B cell (primary cell): ENCODE data around the gene IFI16. TPM values are rescaled to one million over a fixed set of nuclear protein-coding genes. Genes with fewer than 3 reads are reported as not detected.
"Not testable (repeated sequence)": the region's sequence is repeated elsewhere in the genome, so short reads cannot be mapped to it uniquely, and the experiment has no call there.

Experiments used
- ATAC-seq: fragments of 200-7000 bp; cut with Tn5 transposase; one replicate; pipeline ENCODE4 v1.10.0; 2021; ENCODE audit warnings: low read depth, mild to moderate bottlenecking, moderate number of reproducible peaks, moderate library complexity
- CTCF ChIA-PET: fragments of 350-600 bp; sonication (Branson Sonifier 250); formaldehyde crosslinking; loops from one replicate; lab custom pipeline; 2021; ENCODE audit warnings: antibody characterized with exemption, inconsistent platforms; lab: Charles Lee
- POLR2A ChIA-PET: fragments of 350-600 bp; sonication (Branson Sonifier 250); formaldehyde crosslinking; loops from one replicate; lab custom pipeline; 2021; ENCODE audit warnings: antibody characterized with exemption; lab: Charles Lee
- DNase-seq: peaks from one replicate; pipeline ENCODE4 v3.0.0; 2013
- H2AFZ ChIP-seq: 2 replicates; pipeline ENCODE4 v1.6.1; 2012; ENCODE audit warnings: mild to moderate bottlenecking, low read depth, low read length; ENCODE audit not compliant: insufficient read depth, poor library complexity, severe bottlenecking
- H3K27ac ChIP-seq, 2 donors: 1 replicate in 1 of 2; 2 replicates in 1 of 2; pipeline ENCODE4 v1.5.1; 2012 to 2013; ENCODE audit warnings: low read length in 2 of 2, mild to moderate bottlenecking in 2 of 2, moderate library complexity in 1 of 2
- H3K27me3 ChIP-seq, 4 experiments: fragments of 200-600 bp in 1 of 4; sonication (generic) in 1 of 4; replicated peaks in 1 of 4; 1 replicate in 2 of 4; 2 replicates in 2 of 4; pipeline versions ENCODE4 v1.6.1 to v1.7.0; 2013 to 2016; ENCODE audit warnings: low read length in 3 of 4, mild to moderate bottlenecking in 2 of 4, mixed read lengths in 1 of 4, moderate library complexity in 1 of 4; ENCODE audit not compliant: insufficient read depth in 4 of 4, control insufficient read depth in 3 of 4; ENCODE audit errors: control extremely low read depth in 1 of 4
- H3K36me3 ChIP-seq, 2 experiments: replicated peaks in 1 of 2; 1 replicate in 1 of 2; 2 replicates in 1 of 2; pipeline versions ENCODE4 v1.6.1 to v1.7.1; 2013; ENCODE audit warnings: low read length in 1 of 2; ENCODE audit not compliant: insufficient read depth in 2 of 2, control insufficient read depth in 1 of 2; ENCODE audit errors: control extremely low read depth in 1 of 2, extremely low read depth in 1 of 2
- H3K4me1 ChIP-seq, 2 donors: fragments of 200-600 bp in 1 of 2; sonication (generic) in 1 of 2; 1 replicate in 1 of 2; 2 replicates in 1 of 2; pipeline versions ENCODE4 v1.5.1 to v1.6.1; 2013 to 2017; ENCODE audit warnings: low read length in 2 of 2; ENCODE audit not compliant: control insufficient read depth in 2 of 2, insufficient read depth in 2 of 2
- H3K4me2 ChIP-seq: replicated peaks from 2 replicates; pipeline ENCODE3; 2012; ENCODE audit warnings: mild to moderate bottlenecking, low read depth, low read length; ENCODE audit not compliant: poor library complexity, severe bottlenecking
- H3K4me3 ChIP-seq, 5 experiments: fragments of 200-600 bp in 1 of 5; sonication (generic) in 1 of 5; 1 replicate in 3 of 5; 2 replicates in 2 of 5; pipeline versions ENCODE4 v1.5.1 to v1.7.0; 2011 to 2016; ENCODE audit warnings: low read length in 4 of 5, mild to moderate bottlenecking in 4 of 5, low read depth in 2 of 5, control low read depth in 1 of 5, moderate library complexity in 1 of 5; ENCODE audit not compliant: insufficient read depth in 1 of 5; ENCODE audit errors: control extremely low read depth in 1 of 5, extremely low read depth in 1 of 5
- H3K79me2 ChIP-seq: fragments of 200-600 bp; sonication (generic); one replicate; pipeline ENCODE4 v1.6.0; 2016; ENCODE audit warnings: low read length; ENCODE audit not compliant: control insufficient read depth, insufficient read depth
- H3K9ac ChIP-seq: fragments of 200-600 bp; sonication (generic); 2 replicates; pipeline ENCODE4 v1.6.1; 2017; ENCODE audit warnings: mild to moderate bottlenecking, low read length, moderate library complexity
- H3K9me3 ChIP-seq, 3 donors: one replicate each; pipeline versions ENCODE4 v1.6.1 to v1.7.1; 2013; ENCODE audit warnings: low read length in 2 of 3; ENCODE audit not compliant: control insufficient read depth in 2 of 3, insufficient read depth in 1 of 3; ENCODE audit errors: control extremely low read depth in 1 of 3
- H4K20me1 ChIP-seq: 2 replicates; pipeline ENCODE4 v1.6.0; 2012; ENCODE audit warnings: mild to moderate bottlenecking, low read length; ENCODE audit not compliant: insufficient read depth, control insufficient read depth, poor library complexity, severe bottlenecking
- H3K27ac Mint-ChIP-seq: one replicate; pipeline ENCODE4 v1.8.0; 2021; ENCODE audit warnings: mixed read lengths
- H3K27me3 Mint-ChIP-seq: one replicate; pipeline ENCODE4 v1.8.0; 2021; ENCODE audit warnings: mixed read lengths
- H3K4me1 Mint-ChIP-seq: one replicate; pipeline ENCODE4 v1.8.0; 2021; ENCODE audit warnings: mixed read lengths
- H3K4me3 Mint-ChIP-seq: one replicate; pipeline ENCODE4 v1.8.0; 2021; ENCODE audit warnings: mixed read lengths
- H3K9me3 Mint-ChIP-seq: one replicate; pipeline ENCODE4 v1.8.0; 2022; ENCODE audit warnings: mixed read lengths; ENCODE audit not compliant: insufficient read depth
- EZH2 ChIP-seq: IDR thresholded peaks from 2 replicates; pipeline ENCODE4 v1.6.1; 2012; ENCODE audit warnings: borderline replicate concordance, low read depth, mild to moderate bottlenecking, moderate library complexity, low read length; ENCODE audit not compliant: insufficient read depth, poor library complexity, severe bottlenecking
- WGBS: methylation state at CpG from one replicate; pipeline ENCODE4 v1.1.5; 2013; ENCODE audit warnings: missing lambda C conversion rate; ENCODE audit not compliant: insufficient coverage; 5-methylcytosine and 5-hydroxymethylcytosine counted together
- intact Hi-C: fragments of 100-400 bp; cut with micrococcal nuclease; formaldehyde crosslinking; loops from one replicate; pipeline ENCODE4 v1.10.0; 2022
- polyA plus RNA-seq: library from polyadenylated mRNA; depleted of rRNA; stranded (reverse); fragments of >200 nt; gene quantifications from 2 replicates; pipeline ENCODE4 v1.2.3, GENCODE V29; 2012
- total RNA-seq, 2 donors: library from RNA; stranded (reverse); fragments of 120-200 nt in 1 of 2; gene quantifications; 1 replicate in 1 of 2; 2 replicates in 1 of 2; pipeline versions ENCODE4 v1.2.3 to v1.2.4, GENCODE V29; 2013 to 2022
- TF ChIP-seq, protein P1 (sequence below): fragments of 200-600 bp; IDR thresholded peaks from one replicate; pipeline ENCODE4 v1.8.0; 2022; ENCODE audit warnings: antibody characterized with exemption, mild to moderate bottlenecking

Gene IFI16
- total and polyA plus RNA-seq, 2 donors (not counting 1 experiment from before 2014, with no cell fraction given) = 89.0 to 176 TPM

DNA sequence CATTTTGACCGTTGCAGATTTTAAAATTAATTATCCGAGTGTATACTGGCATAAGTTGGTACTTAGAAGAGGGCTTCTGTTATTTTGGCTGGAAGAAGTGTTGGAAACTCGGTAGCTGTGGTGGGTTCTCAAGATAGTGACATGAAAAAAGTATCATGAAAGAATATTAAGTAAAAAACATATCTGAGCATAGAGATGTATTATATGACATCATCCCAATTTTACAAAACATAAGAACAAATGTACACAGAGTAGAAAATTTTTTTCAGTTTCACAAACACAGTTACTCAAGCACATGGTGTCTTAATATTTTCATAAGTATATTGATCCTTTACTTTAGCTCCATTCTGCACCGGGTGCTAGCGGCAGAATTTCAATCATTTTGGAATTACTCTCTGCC lies 684 bp downstream of the IFI16 start:
- peak overlapping the region; percentile 94 for H3K27ac Mint-ChIP-seq

GRCh38 chr1:159011001-159011400 lies 1.3 kb downstream of the IFI16 start:
- ChIA-PET CTCF (interaction anchor here (0.9 kb wide), 1 partner anchor 9 kb away, joined by 3 read pairs; no protein-coding TSS in a partner anchor), POLR2A (interaction anchor here (3.2 kb wide), 1 partner anchor 57 kb away, joined by 14 read pairs; no protein-coding TSS in a partner anchor)
- not testable (repeated sequence) for H3K9me3 ChIP-seq, H2AFZ ChIP-seq, H3K27me3 ChIP-seq, DNase-seq, H4K20me1 ChIP-seq, H3K27me3 Mint-ChIP-seq, ATAC-seq, H3K9me3 Mint-ChIP-seq
- peaks cover 68% of the 10 kb centered on the region for H3K79me2 ChIP-seq
- peaks cover 2 to 18% of the 10 kb centered on the region in 2 experiments for H3K36me3 ChIP-seq
- H3K9ac ChIP-seq = peak overlapping the region; percentile 99
- peak overlapping the region; percentile 85 for H3K4me2 ChIP-seq
- Mint-ChIP-seq H3K27ac (peak overlapping the region; percentile 81), H3K4me1 (peaks cover 67% of the 10 kb centered on the region), H3K4me3 (peak overlapping the region; percentile 98)
- peak overlapping the region; percentile 66 to 88 for H3K27ac ChIP-seq
- WGBS = 0% methylated on average over 3 of the region's 9 CpGs
- intact Hi-C loops = loop anchor here (10.0 kb wide), 2 partner anchors 616 to 726 kb away; partner anchors contain the start of genes CD1C and OR10T2
- peaks cover 57 to 59% of the 10 kb centered on the region in 2 donors for H3K4me1 ChIP-seq
- H3K4me3 ChIP-seq = peak overlapping the region; percentile 71 to 100 (median 91)

More for the DNA sequence above, 684 bp downstream of the IFI16 start:
- Mint-ChIP-seq H3K4me1 (peaks cover 67% of the 10 kb centered on the region), H3K4me3 (peak overlapping the region; percentile 98), H3K9me3 (no peaks in the 10 kb centered on the region), H3K27me3 (no peaks in the 10 kb centered on the region)
- Histone ChIP-seq H3K4me1 (peaks cover 57 to 59% of the 10 kb centered on the region in 2 donors), H3K4me3 (peak overlapping the region; percentile 71 to 100 (median 91)), H3K36me3 (peaks cover 2 to 12% of the 10 kb centered on the region in 2 experiments), H3K9me3 (no peaks in the 10 kb centered on the region), H4K20me1 (no peaks in the 10 kb centered on the region), H3K4me2 (peak overlapping the region; percentile 85), H3K27me3 (no peaks in the 10 kb centered on the region), H3K79me2 (peaks cover 65% of the 10 kb centered on the region), H3K27ac (peak overlapping the region; percentile 66 to 88), H3K9ac (peak overlapping the region; percentile 99), H2AFZ (peak overlapping the region; percentile 59)
- POLR2A ChIA-PET = interaction anchor here (0.7 to 3.2 kb wide), 2 partner anchors 58 to 220 kb away, joined by 5 to 14 read pairs; no protein-coding TSS in a partner anchor
- TF ChIP-seq, protein P1, sequence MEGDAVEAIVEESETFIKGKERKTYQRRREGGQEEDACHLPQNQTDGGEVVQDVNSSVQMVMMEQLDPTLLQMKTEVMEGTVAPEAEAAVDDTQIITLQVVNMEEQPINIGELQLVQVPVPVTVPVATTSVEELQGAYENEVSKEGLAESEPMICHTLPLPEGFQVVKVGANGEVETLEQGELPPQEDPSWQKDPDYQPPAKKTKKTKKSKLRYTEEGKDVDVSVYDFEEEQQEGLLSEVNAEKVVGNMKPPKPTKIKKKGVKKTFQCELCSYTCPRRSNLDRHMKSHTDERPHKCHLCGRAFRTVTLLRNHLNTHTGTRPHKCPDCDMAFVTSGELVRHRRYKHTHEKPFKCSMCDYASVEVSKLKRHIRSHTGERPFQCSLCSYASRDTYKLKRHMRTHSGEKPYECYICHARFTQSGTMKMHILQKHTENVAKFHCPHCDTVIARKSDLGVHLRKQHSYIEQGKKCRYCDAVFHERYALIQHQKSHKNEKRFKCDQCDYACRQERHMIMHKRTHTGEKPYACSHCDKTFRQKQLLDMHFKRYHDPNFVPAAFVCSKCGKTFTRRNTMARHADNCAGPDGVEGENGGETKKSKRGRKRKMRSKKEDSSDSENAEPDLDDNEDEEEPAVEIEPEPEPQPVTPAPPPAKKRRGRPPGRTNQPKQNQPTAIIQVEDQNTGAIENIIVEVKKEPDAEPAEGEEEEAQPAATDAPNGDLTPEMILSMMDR = no peak
- TF ChIP-seq EZH2 = no peak
- CTCF ChIA-PET = interaction anchor here (0.9 to 3.4 kb wide), 5 partner anchors 9 to 62 kb away, joined by 3 to 23 read pairs (median 3); no protein-coding TSS in a partner anchor
- WGBS = no CpG with 5 or more reads among the region's 5 CpGs
- intact Hi-C loops = loop anchor here (10.0 kb wide), 2 partner anchors 616 to 726 kb away; partner anchors contain the start of genes CD1C and OR10T2
- no peak for DNase-seq
- no peak for ATAC-seq
